ENCODE data around the gene SPSB1.

The SPSB1 gene

GRCh38 chr1:9395018-9395417 is 102.3 kb downstream of the SPSB1 start:
- DNase-seq (ENCODE audit: low spot score), result no peak

- DNase-seq (ENCODE audit: low spot score), result no peak
These were observed 104.4 kb downstream of the SPSB1 start for GRCh38 chr1:9397047-9397446.

GRCh38 chr1:9397997-9398526 is 105.4 kb downstream of the SPSB1 start:
- no peak for DNase-seq (ENCODE audit: low spot score)

- DNase-seq (ENCODE audit: low spot score), result no peak
These were observed 107.1 kb downstream of the SPSB1 start for GRCh38 chr1:9399510-9400424.

DNA sequence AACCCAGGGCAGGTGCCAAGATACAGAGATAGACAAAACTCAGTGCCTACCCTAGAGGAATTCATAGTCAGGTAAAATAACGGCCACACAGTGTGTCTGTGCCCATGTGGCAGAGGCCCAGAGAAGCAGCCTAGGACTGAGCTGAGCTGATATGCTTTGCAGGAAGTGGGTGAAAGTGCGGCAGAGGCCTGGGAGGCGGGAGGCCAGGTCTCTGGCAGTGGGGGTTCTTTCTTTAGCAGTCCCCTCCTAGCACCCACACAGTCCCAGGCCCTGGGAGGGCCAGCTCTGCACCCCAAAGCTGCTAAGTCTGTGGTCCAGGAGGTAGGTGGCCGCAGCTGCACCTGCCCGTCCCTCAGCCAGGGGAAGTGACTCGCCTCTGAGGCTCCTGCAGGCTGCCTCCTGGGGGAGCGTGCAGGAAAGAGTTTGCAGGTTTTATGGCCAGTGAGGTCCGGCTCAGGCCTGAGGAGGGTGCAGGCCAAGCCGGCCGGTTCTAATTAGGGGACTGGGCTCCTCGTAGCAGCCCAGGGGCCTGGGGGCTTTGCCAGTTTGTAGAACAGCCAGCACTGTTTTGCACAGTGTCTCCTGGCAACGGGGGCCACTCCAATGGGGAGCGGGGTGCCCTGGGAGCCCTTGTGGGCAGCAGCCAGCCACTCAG is 107.9 kb downstream of the SPSB1 start:
- DNase-seq (ENCODE audit: low spot score), result no peak

- no peak for DNase-seq (ENCODE audit: low spot score)
These were observed 108.4 kb downstream of the SPSB1 start for GRCh38 chr1:9401080-9401453.

DNA sequence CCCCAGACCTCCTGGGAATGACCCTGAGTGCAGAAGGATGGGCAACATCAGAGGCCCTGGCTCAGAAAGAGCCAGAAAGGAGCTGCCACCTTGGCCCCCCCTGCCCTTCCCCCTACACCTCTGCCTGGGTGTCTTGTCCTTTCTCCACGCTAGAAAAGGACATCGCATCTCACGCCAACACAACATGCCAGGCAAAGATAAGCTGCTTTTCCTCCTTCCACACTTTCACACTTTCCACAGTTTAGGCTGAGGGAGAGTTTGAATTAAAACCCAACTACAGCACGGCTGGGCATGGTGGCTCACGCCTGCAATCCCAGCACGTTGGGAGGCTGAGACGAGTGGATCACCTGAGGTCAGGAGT is 109.5 kb downstream of the SPSB1 start:
- no peak for DNase-seq (ENCODE audit: low spot score)

DNA sequence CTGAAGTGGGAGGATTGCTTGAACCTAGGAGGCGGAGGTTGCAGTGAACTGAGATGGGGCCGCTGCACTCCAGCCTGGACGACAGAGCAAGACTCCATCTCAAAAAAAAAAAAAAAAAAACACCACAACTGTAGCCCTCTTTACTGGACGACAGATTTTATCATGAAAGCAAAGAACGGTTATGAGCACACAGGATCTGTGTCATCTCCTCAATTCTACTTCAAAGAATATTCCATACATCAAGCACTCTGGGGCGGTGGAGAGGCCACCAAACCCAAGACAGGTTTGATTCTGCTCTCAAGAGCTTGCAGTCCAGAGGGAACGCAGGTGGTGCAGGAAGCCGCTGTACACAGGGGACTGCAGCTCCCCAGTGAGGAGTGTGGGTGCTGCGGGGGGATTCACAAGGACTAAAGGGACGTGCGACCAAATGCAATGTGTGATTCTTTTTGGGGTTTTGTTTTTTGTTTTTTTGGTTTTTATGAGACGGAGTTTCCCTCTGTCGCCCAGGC is 110.1 kb downstream of the SPSB1 start:
- DNase-seq (ENCODE audit: low spot score), result no peak

- no peak for DNase-seq (ENCODE audit: low spot score)
These were observed 111.6 kb downstream of the SPSB1 start for GRCh38 chr1:9404117-9404914.

DNA sequence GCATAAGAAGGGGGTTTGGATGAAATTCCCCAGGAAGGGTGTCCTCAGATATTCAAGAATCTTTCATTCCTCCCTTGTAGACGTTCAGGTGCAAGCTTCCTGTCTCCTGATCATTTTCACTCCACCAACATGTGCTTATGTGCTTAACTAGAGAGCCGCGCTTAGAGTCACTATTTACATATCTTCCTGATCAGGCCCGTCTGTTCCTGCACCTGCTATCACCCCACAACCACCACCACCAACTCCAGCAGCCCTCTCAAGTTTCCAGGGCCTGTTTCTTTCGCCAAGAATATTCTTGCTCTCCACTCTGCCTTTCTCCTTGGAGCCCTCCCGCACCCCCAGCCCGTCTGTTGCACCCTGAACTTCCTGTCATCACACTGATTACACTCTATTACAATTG is 113.4 kb downstream of the SPSB1 start:
- DNase-seq (ENCODE audit: low spot score), result no peak

DNA sequence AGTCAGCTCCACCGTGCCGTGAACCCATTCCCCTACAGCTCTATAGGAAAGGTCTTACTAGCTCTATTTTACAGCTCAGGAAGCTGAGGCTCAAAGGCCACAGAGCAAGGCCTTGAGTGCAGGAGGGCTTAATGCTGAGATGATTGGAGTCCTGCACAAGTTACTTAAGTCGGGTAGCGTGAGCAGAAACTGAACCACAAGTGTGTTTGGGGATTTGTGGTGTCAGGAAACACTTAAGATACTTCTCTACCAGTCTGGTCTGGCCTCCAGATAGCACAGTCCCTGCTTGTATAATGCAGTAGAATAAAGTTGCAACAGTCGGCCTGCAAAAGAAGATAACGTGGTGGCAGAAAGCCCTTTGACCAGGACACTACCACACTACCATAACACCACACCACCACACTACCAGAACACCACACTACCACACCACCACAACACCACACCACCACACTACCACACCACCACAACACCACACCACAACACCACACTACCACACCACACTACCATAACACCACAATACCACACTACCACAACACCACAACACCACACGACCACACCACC is 118.1 kb downstream of the SPSB1 start:
- DNase-seq (ENCODE audit: low spot score), result no peak

- peak; percentile 44 for DNase-seq (ENCODE audit: low spot score)
These were observed 120.6 kb downstream of the SPSB1 start for GRCh38 chr1:9413071-9413876.

DNA sequence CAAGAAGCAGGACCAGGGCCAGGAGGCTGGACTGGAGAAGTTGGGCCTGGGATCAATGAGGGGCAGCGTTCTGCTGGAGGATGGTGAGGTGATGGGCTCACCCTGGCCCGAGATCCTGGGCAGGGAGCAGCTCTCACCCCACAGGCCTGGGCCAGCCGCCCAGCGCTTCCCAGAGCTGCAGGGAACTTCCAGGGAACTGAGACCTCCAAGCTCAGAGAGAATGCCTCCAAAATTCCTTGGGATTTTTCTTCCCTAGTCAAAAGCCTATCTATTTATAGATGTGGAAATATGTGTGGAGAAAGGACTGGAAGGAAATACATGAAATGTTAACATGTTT is 121.2 kb downstream of the SPSB1 start:
- no peak for DNase-seq (ENCODE audit: low spot score)

DNA sequence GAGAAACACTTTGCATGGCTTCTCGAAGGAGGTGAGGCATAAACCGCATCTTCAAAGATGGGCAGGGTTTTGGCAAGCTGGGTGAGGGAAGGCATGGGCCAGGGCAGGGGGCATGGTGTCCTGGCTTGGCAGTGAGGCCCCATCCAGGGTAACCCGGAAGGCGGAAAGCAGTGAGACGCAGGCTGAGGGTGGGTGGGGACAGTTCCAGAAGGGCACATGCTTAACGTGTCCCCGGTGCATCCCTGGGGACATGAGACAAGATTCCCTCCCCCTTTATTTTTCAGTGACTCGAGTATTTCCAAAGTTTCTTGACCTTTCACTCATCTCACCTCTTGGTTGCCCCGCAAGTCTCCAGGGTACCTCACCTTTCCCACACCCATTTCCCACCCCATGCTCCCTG is 123.8 kb downstream of the SPSB1 start:
- no peak for DNase-seq (ENCODE audit: low spot score)

DNA sequence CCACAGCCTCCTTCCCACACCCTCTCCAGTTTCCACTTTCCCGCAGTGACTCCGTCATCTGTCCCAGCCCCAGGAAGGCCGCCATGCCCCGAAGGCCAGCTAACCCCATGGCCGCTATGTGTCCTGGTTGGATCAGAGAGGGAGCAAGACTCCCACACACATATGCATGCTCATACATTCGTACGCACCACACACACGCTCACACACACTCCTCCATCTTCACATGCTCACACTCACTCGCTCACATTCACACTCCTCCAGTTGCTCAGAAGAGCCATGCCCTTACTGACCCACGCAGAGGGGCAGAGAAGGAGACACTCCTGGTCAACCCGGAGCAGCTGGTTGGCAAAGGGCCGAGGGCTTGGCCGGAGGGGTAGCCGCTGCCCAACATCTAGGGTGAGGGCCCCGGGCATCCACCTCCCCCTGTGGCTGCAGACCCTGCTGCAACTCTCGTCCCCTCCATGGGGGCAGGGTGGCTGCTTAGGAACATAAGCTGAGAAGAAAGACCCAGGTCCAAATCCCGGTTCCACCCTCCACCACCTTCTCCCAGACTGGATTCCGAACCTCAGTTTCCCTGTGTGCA is 124.3 kb downstream of the SPSB1 start:
- no peak for DNase-seq (ENCODE audit: low spot score)

- DNase-seq (ENCODE audit: low spot score), result peak; percentile 17
These were observed 125.0 kb downstream of the SPSB1 start for GRCh38 chr1:9417695-9418094.

DNA sequence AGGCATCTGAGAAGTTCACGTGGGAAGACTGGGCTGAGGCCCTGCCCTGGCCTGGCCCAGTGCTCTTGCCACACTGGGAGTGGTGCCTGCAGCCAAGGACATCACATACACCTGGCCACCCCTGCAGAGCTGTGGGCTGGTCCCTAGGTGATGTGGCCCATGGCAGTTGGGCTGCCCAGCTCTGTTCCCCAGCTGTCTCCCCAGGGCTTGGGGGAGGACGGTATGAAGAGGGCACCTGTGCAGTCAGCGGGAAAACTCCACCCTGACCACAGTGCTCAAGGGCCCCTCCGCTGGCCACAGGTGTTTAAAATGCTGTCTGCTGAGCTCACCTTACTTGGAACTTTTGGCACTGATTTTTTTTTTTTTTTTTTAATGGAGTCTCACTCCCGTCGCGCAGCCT is 126.2 kb downstream of the SPSB1 start:
- DNase-seq (ENCODE audit: low spot score), result no peak
